Measurements from ENCODE around the gene PRKD3.
A peak's percentile ranks its signal among the peaks of the same experiment; 100 is the strongest.
"Not testable (repeated sequence)": the region's sequence is repeated elsewhere in the genome, so short reads cannot be mapped to it uniquely, and the experiment has no call there.

The PRKD3 gene

GRCh38 chr2:37306024-37306423 is 18.6 kb downstream of the PRKD3 start:
- DNase-seq = peak; percentile 47

DNA sequence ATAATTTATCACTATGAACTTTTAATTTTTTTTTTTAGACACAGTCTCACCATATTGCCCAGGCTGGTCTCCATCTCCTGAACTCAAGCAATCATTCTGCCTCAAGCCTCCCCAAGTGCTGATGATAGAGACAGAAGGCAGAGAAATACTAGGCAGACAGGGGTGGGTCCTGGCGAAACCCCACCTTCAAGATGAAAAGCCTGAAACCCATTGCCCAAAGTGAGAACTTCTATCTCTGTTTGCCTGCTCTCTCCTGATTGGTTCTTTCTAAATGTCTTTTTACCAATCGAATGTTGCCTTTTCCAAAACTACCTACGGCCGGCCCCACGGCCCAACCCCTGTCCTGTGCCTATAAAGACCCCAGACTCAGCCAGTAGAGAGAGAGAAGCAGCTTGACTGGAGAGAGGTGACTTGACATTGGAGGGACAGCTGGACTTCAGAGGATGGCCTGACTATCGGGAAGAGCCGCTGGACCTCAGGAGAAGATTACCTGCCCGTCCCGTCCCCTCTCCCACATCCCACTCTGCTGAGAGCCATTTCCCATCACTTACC is 21.9 kb downstream of the PRKD3 start:
- no peak for DNase-seq

GRCh38 chr2:37301408-37301807 is 23.2 kb downstream of the PRKD3 start:
- DNase-seq = no peak

- no peak for DNase-seq
Observed at GRCh38 chr2:37300578-37300977, 24.1 kb downstream of the PRKD3 start.

DNA sequence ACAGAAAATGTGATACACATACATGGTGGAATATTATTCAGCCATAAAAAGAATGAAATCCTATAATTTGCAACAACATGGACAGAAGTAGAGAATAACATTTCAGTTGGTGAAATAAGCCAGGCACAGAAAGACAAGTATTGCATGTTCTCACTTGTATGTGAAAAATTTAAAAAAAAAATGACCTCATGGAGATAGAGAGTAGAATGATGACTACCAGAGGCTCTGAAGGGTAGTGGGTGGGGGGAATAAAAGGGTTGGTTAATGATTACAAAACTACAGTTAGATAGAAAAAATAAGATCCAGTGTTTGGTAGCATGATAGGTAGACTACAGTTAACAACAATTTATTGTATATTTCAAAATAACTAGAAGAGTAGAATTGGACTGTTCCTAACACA is 24.5 kb downstream of the PRKD3 start:
- DNase-seq = no peak

GRCh38 chr2:37297632-37298031 is 27.0 kb downstream of the PRKD3 start:
- no peak for DNase-seq

- no peak for DNase-seq
Observed at GRCh38 chr2:37295469-37296073, 29.1 kb downstream of the PRKD3 start.

GRCh38 chr2:37294858-37295257 is 29.8 kb downstream of the PRKD3 start:
- not testable (repeated sequence) for DNase-seq

- DNase-seq = no peak
Observed at GRCh38 chr2:37291680-37292079, 33.0 kb downstream of the PRKD3 start.

DNA sequence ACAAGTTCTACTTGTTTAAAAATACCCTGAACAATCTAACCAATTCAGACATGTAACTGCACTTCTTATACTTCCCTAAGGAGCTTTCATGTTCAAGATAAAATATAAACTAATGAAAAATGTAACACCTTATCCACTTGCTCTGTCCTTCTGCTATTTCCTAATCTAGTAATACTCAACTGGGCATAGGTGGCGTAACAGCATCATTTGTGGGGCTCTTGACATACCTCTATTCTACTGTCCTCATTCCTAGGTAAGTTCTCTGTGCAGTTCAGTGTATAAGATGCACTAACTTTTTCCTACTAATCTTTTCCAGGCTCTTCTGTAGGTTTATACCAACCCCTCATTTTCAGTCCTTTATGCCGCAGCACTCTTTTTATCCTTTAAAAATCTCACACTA is 36.7 kb downstream of the PRKD3 start:
- DNase-seq = peak; percentile 54

DNA sequence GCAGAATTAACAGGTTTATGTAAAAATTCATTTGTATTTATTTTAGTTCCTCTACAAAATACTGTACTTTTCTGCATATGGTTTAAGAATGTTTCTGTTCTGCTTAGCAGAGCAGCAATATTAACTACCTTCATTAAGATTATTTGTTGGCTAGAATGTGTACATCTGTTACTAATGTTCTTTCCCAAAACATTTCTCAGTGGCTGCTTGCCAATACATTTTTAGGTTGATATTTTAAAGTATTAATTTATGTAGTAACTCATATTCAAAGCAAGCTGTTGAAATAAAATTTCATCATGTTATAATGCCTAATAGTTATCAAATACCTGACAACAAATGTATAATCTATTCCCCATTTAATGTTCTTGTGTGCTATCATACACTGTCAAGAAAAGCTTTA is 40.3 kb downstream of the PRKD3 start:
- no peak for DNase-seq

DNA sequence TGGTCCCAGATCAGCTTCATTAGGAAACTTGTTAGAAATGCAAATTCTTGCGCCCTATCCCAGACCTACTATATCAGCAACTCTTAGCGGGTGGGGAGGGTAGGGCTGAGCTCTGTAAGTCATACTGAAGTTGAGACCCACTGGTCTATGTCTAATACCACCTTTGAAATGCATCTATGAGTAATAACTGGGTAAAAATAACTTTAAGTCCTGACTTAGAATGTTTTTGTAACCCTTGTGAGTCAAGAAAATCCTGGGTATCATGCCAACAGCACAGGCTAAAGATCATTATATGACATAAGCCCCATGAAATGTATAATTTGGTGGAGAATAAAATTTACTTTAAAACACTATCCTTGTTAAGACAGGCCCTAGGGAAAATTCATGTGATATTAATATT is 41.4 kb downstream of the PRKD3 start:
- no peak for DNase-seq

DNA sequence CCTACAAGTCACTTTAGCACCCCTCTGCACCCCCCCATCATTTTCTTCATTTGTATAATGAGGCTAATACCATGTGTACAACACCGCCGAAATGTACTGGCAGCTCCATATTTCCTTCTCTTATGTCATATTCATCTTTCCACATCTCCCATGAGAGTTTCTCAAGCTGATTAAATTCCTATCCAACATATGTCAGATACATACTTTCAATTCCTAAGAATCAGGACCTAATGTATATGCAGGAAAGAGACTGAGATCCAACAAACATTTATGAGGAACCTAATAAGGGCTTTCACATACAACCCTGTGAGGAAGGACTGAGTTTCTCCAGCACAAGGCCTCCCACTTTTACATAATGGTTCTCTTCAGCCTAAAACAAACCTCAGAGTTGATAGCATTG is 41.9 kb downstream of the PRKD3 start:
- DNase-seq = no peak

DNA sequence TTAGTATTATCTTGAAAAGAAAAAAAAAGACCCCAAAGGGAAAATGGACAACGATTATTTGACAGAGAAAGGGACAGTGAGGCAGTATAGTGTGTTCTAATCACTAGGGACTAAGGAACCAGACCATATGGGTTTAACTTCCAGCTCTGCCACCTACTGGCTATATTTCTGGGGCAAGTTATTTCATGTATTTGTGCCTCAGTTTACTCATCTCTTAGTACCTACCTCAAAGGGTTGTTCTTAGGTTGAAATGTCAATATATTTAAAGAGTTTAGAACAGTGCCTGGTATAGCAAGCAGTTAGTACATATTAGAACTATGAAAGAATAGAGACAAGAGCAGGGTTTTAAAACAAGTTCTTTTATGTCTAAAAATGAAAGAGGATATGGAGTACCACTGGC is 42.7 kb downstream of the PRKD3 start:
- DNase-seq = no peak

GRCh38 chr2:37276291-37276690 is 48.3 kb downstream of the PRKD3 start:
- DNase-seq = no peak
